Omental fat pad (tissue), 4 donors: ENCODE results near the gene ERBB4. TPM values are rescaled to one million over a fixed set of nuclear protein-coding genes. Genes with fewer than 3 reads are reported as not detected.

ENCODE experiments used
- ATAC-seq: fragments of 150-250 bp; one replicate; pipeline ENCODE4 v1.9.1; 2016; ENCODE audit warnings: mild to moderate bottlenecking, moderate library complexity; ENCODE audit not compliant: low FRiP score
- DNase-seq: peaks from one replicate; pipeline ENCODE4 v3.0.0-alpha.2; 2019; ENCODE audit warnings: low spot score
- total RNA-seq, 4 donors: library from RNA; depleted of rRNA; stranded (reverse); fragments of >200 nt; gene quantifications; one replicate each; pipeline ENCODE4 v1.1.0, GENCODE V29; 2016
- TF ChIP-seq, protein P1 (sequence below), 3 donors: fragments of 450-650 bp; IDR thresholded peaks; one replicate each; pipeline ENCODE4 v1.5.1; 2016 to 2017; ENCODE audit warnings: antibody characterized with exemption in 3 of 3, mild to moderate bottlenecking in 3 of 3, moderate library complexity in 2 of 3

ERBB4 gene
- total RNA-seq, 4 donors from 2014 or later: 0.16 to 7.7 (median 2.1) TPM

DNA sequence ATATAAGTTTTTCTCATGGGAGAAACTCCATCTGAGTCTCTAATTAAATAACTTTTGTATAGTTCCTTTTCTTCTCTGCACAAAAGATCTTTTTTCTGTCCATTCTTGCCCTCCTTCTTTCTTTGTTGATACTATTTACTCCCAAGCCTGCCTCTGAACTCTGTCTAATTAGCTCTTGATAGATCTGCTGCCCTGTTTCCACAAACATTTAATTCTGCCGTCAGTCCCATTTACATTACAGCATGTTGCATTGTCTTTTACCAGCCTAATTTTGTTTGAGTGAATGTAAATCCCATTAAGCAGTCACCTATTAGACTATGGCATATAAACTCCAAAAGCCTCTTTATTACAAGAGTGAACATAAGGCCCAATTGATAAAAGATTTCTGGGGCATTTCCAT is 254.4 kb downstream of the ERBB4 start:
- TF ChIP-seq, protein P1, sequence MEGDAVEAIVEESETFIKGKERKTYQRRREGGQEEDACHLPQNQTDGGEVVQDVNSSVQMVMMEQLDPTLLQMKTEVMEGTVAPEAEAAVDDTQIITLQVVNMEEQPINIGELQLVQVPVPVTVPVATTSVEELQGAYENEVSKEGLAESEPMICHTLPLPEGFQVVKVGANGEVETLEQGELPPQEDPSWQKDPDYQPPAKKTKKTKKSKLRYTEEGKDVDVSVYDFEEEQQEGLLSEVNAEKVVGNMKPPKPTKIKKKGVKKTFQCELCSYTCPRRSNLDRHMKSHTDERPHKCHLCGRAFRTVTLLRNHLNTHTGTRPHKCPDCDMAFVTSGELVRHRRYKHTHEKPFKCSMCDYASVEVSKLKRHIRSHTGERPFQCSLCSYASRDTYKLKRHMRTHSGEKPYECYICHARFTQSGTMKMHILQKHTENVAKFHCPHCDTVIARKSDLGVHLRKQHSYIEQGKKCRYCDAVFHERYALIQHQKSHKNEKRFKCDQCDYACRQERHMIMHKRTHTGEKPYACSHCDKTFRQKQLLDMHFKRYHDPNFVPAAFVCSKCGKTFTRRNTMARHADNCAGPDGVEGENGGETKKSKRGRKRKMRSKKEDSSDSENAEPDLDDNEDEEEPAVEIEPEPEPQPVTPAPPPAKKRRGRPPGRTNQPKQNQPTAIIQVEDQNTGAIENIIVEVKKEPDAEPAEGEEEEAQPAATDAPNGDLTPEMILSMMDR (IDR thresholded peaks at IDR 0.05): no peak
- DNase-seq (no peak), ATAC-seq (no peak)

DNA sequence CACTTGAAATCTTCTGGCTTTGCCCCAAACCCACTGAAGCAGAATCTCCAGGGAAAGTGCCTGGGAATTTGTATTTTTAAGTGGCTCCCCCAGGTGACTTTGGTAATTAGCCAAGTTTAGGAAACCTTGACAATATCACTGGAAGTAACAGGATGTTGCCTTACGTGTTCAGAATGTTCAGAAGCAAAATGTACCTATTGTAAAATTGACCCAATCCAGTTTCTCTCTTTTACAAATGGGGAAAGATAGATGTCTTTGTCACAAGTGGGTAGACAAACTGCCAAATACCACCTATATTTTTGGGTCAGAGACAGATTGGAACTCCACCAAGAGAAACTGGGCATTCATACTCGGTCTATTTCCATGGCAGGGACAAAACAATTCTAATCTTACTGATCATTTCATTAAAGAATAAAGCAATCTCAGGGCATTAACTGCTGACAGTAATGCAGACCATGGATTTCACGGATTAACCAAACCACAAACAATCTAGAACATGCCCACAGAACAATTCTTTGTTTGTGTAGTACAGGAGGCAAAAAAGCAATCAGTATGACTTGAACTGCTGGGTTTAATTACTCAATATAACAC is 255.8 kb downstream of the ERBB4 start:
- DNase-seq: no peak
- TF ChIP-seq, protein P1 (IDR thresholded peaks at IDR 0.05): no peak
- ATAC-seq: no peak

DNA sequence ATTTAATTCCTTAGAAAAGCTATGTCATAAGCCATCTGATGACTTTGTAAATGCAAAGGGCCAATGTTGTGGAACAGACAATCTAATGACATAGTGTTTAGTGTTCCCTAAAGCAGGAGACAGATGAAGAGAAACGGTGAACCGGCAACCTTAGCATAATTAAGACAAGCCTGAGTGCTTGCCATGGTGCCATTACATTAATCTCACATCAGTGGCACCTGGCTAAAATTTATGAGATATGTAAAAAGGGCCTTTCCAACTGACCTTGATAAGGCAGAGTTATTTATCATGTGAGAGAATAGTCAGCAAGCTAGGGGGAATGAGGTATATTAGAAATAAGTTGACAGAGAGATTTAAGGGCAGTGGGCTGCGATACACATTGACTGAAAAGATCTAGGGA is 261.8 kb downstream of the ERBB4 start:
- no peak for ATAC-seq
- no peak for DNase-seq
- TF ChIP-seq, protein P1 (IDR thresholded peaks at IDR 0.05): no peak

DNA sequence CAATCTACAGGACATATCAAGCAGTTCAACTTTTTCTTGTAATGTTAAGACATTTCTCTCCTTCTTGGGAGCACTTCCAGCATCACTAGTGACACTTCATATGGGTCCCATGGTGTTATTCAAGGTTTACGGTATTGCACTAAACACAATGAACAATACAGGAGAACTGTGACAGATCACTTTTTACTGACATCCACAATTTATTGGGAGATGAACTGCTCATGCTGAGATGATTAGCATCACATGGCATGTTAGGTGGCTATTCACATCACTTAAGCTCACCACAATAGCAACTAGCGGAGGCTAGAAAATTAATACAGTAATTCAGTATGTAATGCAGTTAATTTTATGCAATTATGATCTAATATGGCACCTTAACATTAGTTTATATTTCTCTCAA is 264.4 kb downstream of the ERBB4 start:
- ATAC-seq (no peak), DNase-seq (no peak)
- TF ChIP-seq, protein P1 (IDR thresholded peaks at IDR 0.05): no peak

DNA sequence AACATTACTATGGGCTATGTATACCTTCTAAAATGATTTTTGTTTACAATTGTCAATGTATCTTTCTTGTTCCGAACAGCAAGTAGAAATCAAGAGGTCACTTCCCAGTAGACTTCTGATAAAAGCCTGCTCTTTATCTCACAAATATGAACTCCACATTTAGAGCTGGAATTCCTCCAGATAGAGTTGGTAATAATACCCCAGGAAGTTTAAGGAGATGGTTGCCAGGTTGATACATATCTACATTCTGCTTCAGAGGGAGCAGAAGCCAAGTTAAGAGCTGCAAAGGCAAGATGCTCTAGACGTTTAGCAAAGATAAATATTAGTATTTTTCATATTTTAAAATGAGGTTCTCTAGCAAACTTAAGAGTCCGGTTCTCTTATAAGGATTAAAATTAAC is 267.0 kb downstream of the ERBB4 start:
- no peak for DNase-seq

DNA sequence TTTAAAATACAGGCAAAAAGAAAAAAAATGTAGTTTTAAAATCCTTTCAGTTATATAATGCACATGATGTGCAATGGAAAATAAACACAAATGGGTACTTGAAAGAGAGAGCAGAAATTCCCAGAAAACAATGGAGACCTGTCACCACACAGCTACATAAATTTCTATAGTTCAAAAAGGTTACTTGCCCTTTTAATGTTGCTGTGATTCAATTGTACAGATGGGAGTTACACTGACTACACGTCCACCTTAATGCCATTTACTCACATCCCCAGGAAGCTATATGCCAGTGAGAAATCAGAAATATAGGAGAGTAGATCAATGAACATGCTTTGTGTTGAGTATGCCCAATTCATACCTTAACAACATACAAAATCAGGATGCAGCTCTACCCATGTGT is 269.6 kb downstream of the ERBB4 start:
- TF ChIP-seq, protein P1 (IDR thresholded peaks at IDR 0.05): no peak
- DNase-seq: no peak

More for the DNA sequence above, 267.0 kb downstream of the ERBB4 start:
- TF ChIP-seq, protein P1 (IDR thresholded peaks at IDR 0.05): no peak
- no peak for ATAC-seq

DNA sequence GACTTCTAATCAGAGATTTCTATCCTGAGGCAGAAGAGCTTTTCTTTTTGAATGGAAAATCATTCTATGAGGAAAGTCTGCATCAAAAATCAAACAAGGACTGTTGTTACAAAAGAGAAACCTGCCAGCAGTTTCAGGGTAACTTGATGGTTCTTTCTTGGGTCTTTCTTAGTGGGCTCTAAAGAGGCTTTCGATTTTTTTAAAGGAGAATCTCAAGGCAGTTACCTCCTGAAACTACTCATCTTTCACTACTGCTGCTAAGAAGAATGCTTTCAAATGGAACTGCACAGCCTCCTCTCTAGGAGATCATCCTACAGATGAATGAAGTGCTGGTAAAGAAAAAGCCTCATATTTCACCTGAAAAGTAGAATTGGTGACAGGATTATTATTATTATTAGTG is 272.3 kb downstream of the ERBB4 start:
- ATAC-seq: no peak

More for the DNA sequence above, 269.6 kb downstream of the ERBB4 start:
- no peak for ATAC-seq

More for the DNA sequence above, 272.3 kb downstream of the ERBB4 start:
- DNase-seq: no peak
- TF ChIP-seq, protein P1 (IDR thresholded peaks at IDR 0.05): no peak
